IPS-18a (cell line): Measurements from ENCODE around the gene TDRD10.

Source experiments
- H3K27ac ChIP-seq: one replicate; pipeline ENCODE4 v1.5.1; 2013; ENCODE audit warnings: low read length
- H3K27me3 ChIP-seq: one replicate; pipeline ENCODE4 v1.6.1; 2013; ENCODE audit warnings: mild to moderate bottlenecking, low read length; ENCODE audit not compliant: control insufficient read depth, insufficient read depth
- H3K36me3 ChIP-seq: one replicate; pipeline ENCODE4 v1.6.1; 2013; ENCODE audit warnings: low read depth, low read length; ENCODE audit not compliant: control insufficient read depth
- H3K4me1 ChIP-seq: one replicate; pipeline ENCODE4 v1.6.1; 2013; ENCODE audit warnings: low read depth, low read length; ENCODE audit not compliant: control insufficient read depth
- H3K4me3 ChIP-seq: one replicate; pipeline ENCODE4 v1.5.1; 2013; ENCODE audit warnings: low read length
- H3K9ac ChIP-seq: one replicate; pipeline ENCODE4 v1.6.1; 2013; ENCODE audit warnings: mild to moderate bottlenecking, low read length, moderate library complexity
- H3K9me3 ChIP-seq: one replicate; pipeline ENCODE4 v1.6.1; 2013; ENCODE audit warnings: low read depth, low read length; ENCODE audit not compliant: control insufficient read depth

TDRD10 gene

DNA sequence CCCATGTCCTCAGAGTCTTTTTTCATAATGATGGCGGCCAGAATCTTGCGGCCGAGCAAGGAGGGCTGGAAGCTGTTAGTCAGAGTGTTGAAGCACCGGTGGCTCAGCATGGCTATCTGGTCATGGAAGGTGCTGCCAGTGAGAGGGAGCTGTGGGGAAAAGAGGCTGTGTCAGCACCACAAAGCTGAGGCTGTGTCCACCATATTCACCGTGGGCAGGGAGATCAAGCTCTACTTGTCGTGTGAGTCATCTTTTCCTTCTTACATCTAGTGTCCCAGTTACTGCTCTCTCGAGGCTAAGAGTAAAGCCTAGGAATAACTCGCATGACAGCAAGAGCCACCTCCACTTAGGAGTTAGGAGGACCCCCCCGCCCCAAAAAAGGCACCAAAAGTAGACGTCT is 87.8 kb downstream of the TDRD10 start:
- Histone ChIP-seq H3K4me1 (no peaks in the 10 kb centered on the region), H3K36me3 (peaks cover 98% of the 10 kb centered on the region), H3K4me3 (no peak overlapping the region), H3K27me3 (no peaks in the 10 kb centered on the region), H3K27ac (no peak overlapping the region), H3K9ac (no peak overlapping the region), H3K9me3 (no peaks in the 10 kb centered on the region)

DNA sequence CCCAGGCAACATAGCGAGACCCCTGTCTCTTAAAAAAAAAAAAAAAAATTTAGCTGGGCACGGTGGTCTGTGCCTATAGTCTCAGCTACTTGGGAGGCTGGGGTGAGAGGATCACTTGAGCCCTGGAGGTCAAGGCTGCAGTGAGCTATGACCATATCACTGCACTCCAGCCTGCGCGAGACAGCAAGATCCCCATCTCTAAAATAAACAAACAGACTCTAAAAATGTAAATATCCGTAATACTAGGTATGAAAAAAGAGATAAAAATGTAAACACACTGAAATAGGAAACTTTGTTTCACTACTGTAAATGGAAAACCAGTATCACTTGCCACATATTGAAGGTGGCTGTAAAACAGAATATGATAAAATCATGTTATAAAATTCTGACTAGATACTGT is 88.7 kb downstream of the TDRD10 start:
- Histone ChIP-seq H3K4me3 (no peak overlapping the region), H3K36me3 (peaks cover 96% of the 10 kb centered on the region), H3K9me3 (no peaks in the 10 kb centered on the region), H3K4me1 (no peaks in the 10 kb centered on the region), H3K27ac (no peak overlapping the region), H3K27me3 (no peaks in the 10 kb centered on the region), H3K9ac (no peak overlapping the region)

DNA sequence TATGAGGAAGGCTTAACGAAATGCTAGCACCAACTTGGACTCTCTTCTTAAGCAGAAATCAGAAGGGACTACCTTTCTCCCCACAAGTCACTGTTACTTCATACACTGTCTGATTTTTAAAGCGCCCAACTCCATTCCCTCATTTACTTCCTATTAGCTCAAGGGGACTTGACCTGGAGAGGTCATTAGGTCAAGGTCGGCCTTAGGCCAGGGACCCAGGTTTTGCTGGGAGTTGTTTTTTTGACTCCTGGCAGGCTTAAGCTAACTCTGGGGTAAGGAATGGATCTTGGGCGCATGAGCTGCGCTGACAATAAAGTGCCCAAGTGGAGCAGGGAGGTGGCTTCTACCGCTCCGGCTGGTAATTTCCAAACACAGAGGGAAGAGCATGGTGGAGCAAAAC is 89.2 kb downstream of the TDRD10 start:
- Histone ChIP-seq H3K27ac (no peak overlapping the region), H3K36me3 (peaks cover 96% of the 10 kb centered on the region), H3K9me3 (no peaks in the 10 kb centered on the region), H3K4me3 (no peak overlapping the region), H3K27me3 (no peaks in the 10 kb centered on the region), H3K9ac (no peak overlapping the region), H3K4me1 (no peaks in the 10 kb centered on the region)

DNA sequence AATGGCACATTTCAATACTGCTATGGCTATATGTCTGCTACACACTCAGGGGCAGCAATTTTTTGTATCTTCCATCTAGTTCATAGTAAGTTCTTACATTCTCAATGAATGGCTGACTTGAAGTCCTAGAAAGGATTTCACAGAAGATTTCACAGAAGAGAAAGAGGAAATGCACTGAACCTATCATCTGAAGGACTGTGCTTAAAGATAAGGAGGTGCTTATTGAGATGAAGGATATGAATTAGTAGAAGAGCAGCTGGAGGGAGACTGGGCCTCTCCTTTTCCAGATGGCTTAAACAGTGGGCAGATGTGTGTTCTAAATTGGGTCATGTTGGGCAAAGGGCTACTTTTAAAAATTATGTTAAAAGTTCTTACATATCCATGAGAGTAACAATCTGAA is 91.4 kb downstream of the TDRD10 start:
- Histone ChIP-seq H3K9ac (no peak overlapping the region), H3K4me1 (no peaks in the 10 kb centered on the region), H3K27me3 (no peaks in the 10 kb centered on the region), H3K4me3 (no peak overlapping the region), H3K9me3 (no peaks in the 10 kb centered on the region), H3K36me3 (peaks cover 96% of the 10 kb centered on the region), H3K27ac (no peak overlapping the region)

DNA sequence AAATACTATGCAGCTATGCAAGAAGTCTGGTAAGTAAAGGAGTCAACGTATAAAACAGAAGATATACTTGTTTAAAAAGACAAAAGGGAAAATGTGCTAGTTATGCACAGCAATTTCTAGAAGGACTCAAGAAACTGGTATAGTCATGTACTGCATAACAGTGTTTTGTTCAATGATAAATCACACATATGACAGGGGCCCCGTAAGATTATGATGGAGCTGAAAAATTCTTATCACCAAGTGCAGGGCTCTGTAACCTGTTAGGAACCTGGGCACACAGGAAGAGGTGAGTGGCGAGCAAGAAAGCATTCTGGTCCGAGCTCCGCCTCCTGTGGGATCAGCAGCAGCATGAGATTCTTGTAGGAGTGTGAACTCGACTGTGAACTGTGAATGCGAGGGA is 92.8 kb downstream of the TDRD10 start:
- no peak overlapping the region for H3K4me3 ChIP-seq
- H3K9ac ChIP-seq = no peak overlapping the region
- no peaks in the 10 kb centered on the region for H3K4me1 ChIP-seq
- no peaks in the 10 kb centered on the region for H3K9me3 ChIP-seq
- no peaks in the 10 kb centered on the region for H3K27me3 ChIP-seq
- peaks cover 96% of the 10 kb centered on the region for H3K36me3 ChIP-seq
- H3K27ac ChIP-seq = no peak overlapping the region

DNA sequence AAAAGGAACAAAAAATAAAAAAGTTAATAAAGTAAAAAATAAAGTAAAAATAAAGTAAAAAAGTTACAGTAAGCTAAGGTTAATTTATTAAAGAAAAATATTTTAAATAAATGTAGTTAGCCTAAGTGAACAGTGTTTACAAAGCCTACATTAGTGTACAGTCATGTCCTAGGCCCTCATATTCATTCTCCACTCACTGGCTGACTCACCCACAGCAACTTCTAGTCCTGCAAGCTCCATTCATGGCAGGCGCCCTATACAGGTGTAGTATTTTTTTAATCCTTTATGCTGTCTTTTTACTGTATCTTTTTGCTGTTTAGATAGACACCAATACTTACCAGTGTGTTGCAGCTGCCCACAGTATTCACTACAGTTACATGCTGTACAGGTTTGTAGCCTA is 93.6 kb downstream of the TDRD10 start:
- no peaks in the 10 kb centered on the region for H3K27me3 ChIP-seq
- no peak overlapping the region for H3K4me3 ChIP-seq
- no peaks in the 10 kb centered on the region for H3K4me1 ChIP-seq
- H3K9me3 ChIP-seq = no peaks in the 10 kb centered on the region
- H3K9ac ChIP-seq = no peak overlapping the region
- H3K27ac ChIP-seq = no peak overlapping the region
- H3K36me3 ChIP-seq = peaks cover 92% of the 10 kb centered on the region
